Osteoblast (primary cell): ENCODE data around the gene HES2. TPM values are rescaled to one million over a fixed set of nuclear protein-coding genes. Genes with fewer than 3 reads are reported as not detected.
"Not testable (repeated sequence)": the region's sequence is repeated elsewhere in the genome, so short reads cannot be mapped to it uniquely, and the experiment has no call there.

Experiments used
- DNase-seq: peaks from one replicate; pipeline ENCODE4 v3.0.0; 2011; ENCODE audit warnings: low spot score, mixed read lengths; ENCODE audit not compliant: insufficient read length; ENCODE audit errors: missing footprints
- H2AFZ ChIP-seq: 2 replicates; pipeline ENCODE4 v1.6.0; 2011; ENCODE audit warnings: mild to moderate bottlenecking, low read length
- H3K27ac ChIP-seq: 2 replicates; pipeline ENCODE4 v1.5.1; 2011; ENCODE audit warnings: mild to moderate bottlenecking, low read depth, low read length, moderate library complexity
- H3K27me3 ChIP-seq: 2 replicates; pipeline ENCODE4 v1.6.0; 2012; ENCODE audit warnings: mild to moderate bottlenecking, control low read depth, inconsistent platforms, low read length, moderate library complexity; ENCODE audit not compliant: insufficient read depth
- H3K36me3 ChIP-seq: 2 replicates; pipeline ENCODE4 v1.5.1; 2011; ENCODE audit warnings: mild to moderate bottlenecking, low read length, control low read depth, moderate library complexity; ENCODE audit not compliant: insufficient read depth
- H3K4me1 ChIP-seq: 2 replicates; pipeline ENCODE4 v1.5.1; 2011; ENCODE audit warnings: mild to moderate bottlenecking, low read length, control low read depth, moderate library complexity; ENCODE audit not compliant: insufficient read depth
- H3K4me2 ChIP-seq: 2 replicates; pipeline ENCODE4 v1.6.0; 2011; ENCODE audit warnings: mild to moderate bottlenecking, low read length; ENCODE audit not compliant: insufficient read depth
- H3K4me3 ChIP-seq: fragments of 200-600 bp; sonication (generic); 3 replicates; pipeline ENCODE4 v1.5.1; 2012; ENCODE audit warnings: mild to moderate bottlenecking, low read length, inconsistent platforms; ENCODE audit not compliant: insufficient read depth
- H3K79me2 ChIP-seq: 2 replicates; pipeline ENCODE4 v1.6.0; 2012; ENCODE audit warnings: mild to moderate bottlenecking, low read length, control low read depth, inconsistent platforms; ENCODE audit not compliant: insufficient read depth
- H3K9me3 ChIP-seq: 2 replicates; pipeline ENCODE4 v1.5.1; 2011; ENCODE audit warnings: low read depth, low read length, control low read depth
- H4K20me1 ChIP-seq: 2 replicates; pipeline ENCODE4 v1.6.0; 2012; ENCODE audit warnings: mild to moderate bottlenecking, low read length, control low read depth; ENCODE audit not compliant: insufficient read depth
- total RNA-seq: library from RNA; depleted of rRNA; stranded (reverse); fragments of >200 nt; gene quantifications from 2 replicates; pipeline ENCODE4 v1.2.3, GENCODE V29; 2012
- TF ChIP-seq, protein P1 (sequence below): IDR thresholded peaks from 2 replicates; pipeline ENCODE4 v1.5.1; 2011; ENCODE audit warnings: mild to moderate bottlenecking, low read depth, low read length, moderate library complexity; ENCODE audit errors: extremely low read depth

HES2 gene
- total RNA-seq, 1 donor: not detected

DNA sequence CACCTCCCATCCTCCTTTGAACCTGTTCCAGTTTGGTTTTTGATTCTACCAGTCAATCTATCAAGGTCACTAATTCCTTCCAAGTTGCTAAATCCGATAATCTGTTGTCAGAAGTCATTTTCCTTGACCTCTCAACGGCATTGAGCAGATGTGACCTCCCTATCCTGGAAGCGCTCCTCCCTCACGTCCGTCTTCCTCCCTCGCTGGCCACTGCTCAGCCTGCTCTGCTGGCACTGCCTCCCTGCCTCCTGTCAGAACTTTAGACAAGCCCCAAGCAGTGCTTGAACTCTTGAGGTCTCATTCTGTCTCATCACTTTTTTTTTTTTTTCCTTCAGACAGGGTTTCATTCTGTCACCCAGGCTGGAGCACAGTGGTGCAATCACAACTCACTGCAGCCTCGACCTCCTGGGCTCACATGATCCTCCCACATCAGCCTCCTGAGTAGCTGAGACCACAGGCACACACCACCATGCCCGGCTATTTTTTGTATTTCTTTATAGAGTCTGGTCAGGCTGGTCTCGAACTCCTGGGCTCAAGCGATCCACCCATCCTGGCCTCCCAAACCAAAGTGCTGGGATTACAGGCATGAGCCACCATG is 21.8 kb downstream of the HES2 start:
- no peaks in the 10 kb centered on the region for H3K27me3 ChIP-seq
- no peaks in the 10 kb centered on the region for H3K79me2 ChIP-seq
- TF ChIP-seq, protein P1, sequence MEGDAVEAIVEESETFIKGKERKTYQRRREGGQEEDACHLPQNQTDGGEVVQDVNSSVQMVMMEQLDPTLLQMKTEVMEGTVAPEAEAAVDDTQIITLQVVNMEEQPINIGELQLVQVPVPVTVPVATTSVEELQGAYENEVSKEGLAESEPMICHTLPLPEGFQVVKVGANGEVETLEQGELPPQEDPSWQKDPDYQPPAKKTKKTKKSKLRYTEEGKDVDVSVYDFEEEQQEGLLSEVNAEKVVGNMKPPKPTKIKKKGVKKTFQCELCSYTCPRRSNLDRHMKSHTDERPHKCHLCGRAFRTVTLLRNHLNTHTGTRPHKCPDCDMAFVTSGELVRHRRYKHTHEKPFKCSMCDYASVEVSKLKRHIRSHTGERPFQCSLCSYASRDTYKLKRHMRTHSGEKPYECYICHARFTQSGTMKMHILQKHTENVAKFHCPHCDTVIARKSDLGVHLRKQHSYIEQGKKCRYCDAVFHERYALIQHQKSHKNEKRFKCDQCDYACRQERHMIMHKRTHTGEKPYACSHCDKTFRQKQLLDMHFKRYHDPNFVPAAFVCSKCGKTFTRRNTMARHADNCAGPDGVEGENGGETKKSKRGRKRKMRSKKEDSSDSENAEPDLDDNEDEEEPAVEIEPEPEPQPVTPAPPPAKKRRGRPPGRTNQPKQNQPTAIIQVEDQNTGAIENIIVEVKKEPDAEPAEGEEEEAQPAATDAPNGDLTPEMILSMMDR: no peak
- DNase-seq: peak; percentile 58
- no peak overlapping the region for H3K27ac ChIP-seq
- H3K36me3 ChIP-seq: no peaks in the 10 kb centered on the region
- H4K20me1 ChIP-seq: no peaks in the 10 kb centered on the region
- H3K9me3 ChIP-seq: no peaks in the 10 kb centered on the region
- H3K4me1 ChIP-seq: peaks cover 4% of the 10 kb centered on the region
- no peak overlapping the region for H3K4me3 ChIP-seq
- no peak overlapping the region for H2AFZ ChIP-seq
- H3K4me2 ChIP-seq: no peak overlapping the region

- Histone ChIP-seq H3K4me2 (no peak overlapping the region), H3K4me3 (no peak overlapping the region), H2AFZ (no peak overlapping the region), H3K27me3 (no peaks in the 10 kb centered on the region), H3K27ac (no peak overlapping the region), H3K9me3 (no peaks in the 10 kb centered on the region), H3K36me3 (no peaks in the 10 kb centered on the region), H4K20me1 (no peaks in the 10 kb centered on the region), H3K79me2 (peaks cover 9% of the 10 kb centered on the region), H3K4me1 (peaks cover 12% of the 10 kb centered on the region)
- TF ChIP-seq, protein P1: peak; percentile 16
- no peak for DNase-seq
Measured at GRCh38 chr1:6396998-6397397, 22.7 kb downstream of the HES2 start.

DNA sequence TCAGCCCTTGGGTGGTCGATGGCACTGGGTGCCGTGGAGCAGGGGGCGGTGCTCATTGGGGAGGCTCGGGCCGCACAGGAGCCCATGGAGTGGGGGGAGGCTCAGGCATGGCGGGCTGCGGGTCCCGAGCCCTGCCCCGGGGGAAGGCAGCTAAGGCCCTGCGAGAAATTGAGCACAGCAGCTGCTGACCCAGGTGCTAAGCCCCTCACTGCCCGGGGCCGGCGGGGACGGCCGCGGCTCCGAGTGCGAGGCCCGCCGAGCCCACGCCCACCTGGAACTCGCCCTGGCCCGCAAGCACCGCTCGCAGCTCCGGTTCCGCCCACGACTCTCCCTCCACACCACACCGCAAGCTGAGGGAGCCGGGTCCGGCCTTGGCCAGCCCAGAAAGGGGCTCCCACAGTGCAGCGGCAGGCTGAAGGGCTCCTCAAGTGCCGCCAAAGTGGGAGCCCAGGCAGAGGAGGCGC is 23.9 kb downstream of the HES2 start:
- peaks cover 19% of the 10 kb centered on the region for H3K79me2 ChIP-seq
- not testable (repeated sequence) for H3K27me3 ChIP-seq, H2AFZ ChIP-seq, H3K9me3 ChIP-seq, H4K20me1 ChIP-seq, DNase-seq, H3K4me2 ChIP-seq, H3K27ac ChIP-seq, H3K4me3 ChIP-seq, H3K36me3 ChIP-seq
- peaks cover 16% of the 10 kb centered on the region for H3K4me1 ChIP-seq

DNA sequence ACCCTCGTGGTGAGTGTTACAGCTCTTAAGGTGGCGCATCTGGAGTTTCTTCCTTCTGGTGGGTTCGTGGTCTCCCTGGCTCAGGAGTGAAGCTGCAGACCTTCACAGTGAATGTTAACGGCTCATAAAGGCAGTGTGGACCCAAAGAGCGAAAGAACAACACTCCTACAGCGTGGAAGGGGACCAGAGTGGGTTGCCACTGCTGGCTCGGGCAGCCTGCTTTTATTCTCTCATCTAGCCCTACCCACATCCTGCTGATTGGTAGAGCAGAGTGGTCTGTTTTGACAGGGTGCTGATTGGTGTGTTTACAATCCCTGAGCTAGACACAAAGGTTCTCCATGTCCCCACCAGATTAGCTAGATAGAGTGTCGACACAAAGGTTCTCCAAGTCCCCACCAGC is 24.6 kb downstream of the HES2 start:
- not testable (repeated sequence) for H3K9me3 ChIP-seq, DNase-seq, H3K4me3 ChIP-seq, H4K20me1 ChIP-seq, H3K4me2 ChIP-seq, H3K36me3 ChIP-seq, H3K27ac ChIP-seq, H2AFZ ChIP-seq, H3K27me3 ChIP-seq
- peaks cover 16% of the 10 kb centered on the region for H3K4me1 ChIP-seq
- peaks cover 21% of the 10 kb centered on the region for H3K79me2 ChIP-seq

GRCh38 chr1:6393400-6394187 is 26.1 kb downstream of the HES2 start, which contains the start of gene ACOT7:
ACOT7 (minus strand) TSS chr1:6393767; CDS start chr1:6393399, 368 bp downstream.
- H3K9me3 ChIP-seq: no peaks in the 10 kb centered on the region
- H4K20me1 ChIP-seq: no peaks in the 10 kb centered on the region
- DNase-seq: peak; percentile 100
- H3K4me1 ChIP-seq: peaks cover 16% of the 10 kb centered on the region
- H3K27me3 ChIP-seq: no peaks in the 10 kb centered on the region
- TF ChIP-seq, protein P1: peak; percentile 8
- H2AFZ ChIP-seq: peak within 1 kb of the TSS; percentile 93
- peak within 1 kb of the TSS; percentile 79 for H3K27ac ChIP-seq
- peaks cover 32% of the 10 kb centered on the region for H3K79me2 ChIP-seq
- peak within 1 kb of the TSS; percentile 84 for H3K4me2 ChIP-seq
- H3K36me3 ChIP-seq: no peaks in the 10 kb centered on the region
- H3K4me3 ChIP-seq: peak within 1 kb of the TSS; percentile 81
